Natural killer cell treated with Interleukin-12 subunit alpha and Interleukin-12 subunit beta and Interleukin-15 and Interleukin-18, amount 100 ng/mL, for 72 hours (primary cell): ENCODE measurements around the gene CDK17. TPM values are rescaled to one million over a fixed set of nuclear protein-coding genes. Genes with fewer than 3 reads are reported as not detected.
"Not testable (repeated sequence)": the region's sequence is repeated elsewhere in the genome, so short reads cannot be mapped to it uniquely, and the experiment has no call there.

Source experiments
- ATAC-seq, 2 donors: fragments of 150-1000 bp; cut with Tn5 transposase in 1 of 2; sonication (Bioruptor Pico), chemical (Tn5 transposase) in 1 of 2; 2 replicates each; pipeline ENCODE4 v1.10.0; 2021
- DNase-seq: peaks from one replicate; pipeline ENCODE4 v3.0.0; 2022; ENCODE audit warnings: low spot score
- H3K27ac Mint-ChIP-seq, 2 donors: 1 replicate in 1 of 2; 2 replicates in 1 of 2; pipeline ENCODE4 v1.8.0; 2022; ENCODE audit warnings: mixed read lengths in 2 of 2, mild to moderate bottlenecking in 1 of 2, moderate library complexity in 1 of 2
- H3K27me3 Mint-ChIP-seq, 2 donors: 1 replicate in 1 of 2; 2 replicates in 1 of 2; pipeline ENCODE4 v1.8.0; 2022; ENCODE audit warnings: mixed read lengths in 2 of 2
- H3K36me3 Mint-ChIP-seq: one replicate; pipeline ENCODE4 v1.8.0; 2022; ENCODE audit warnings: mixed read lengths
- H3K4me1 Mint-ChIP-seq, 2 donors: 1 replicate in 1 of 2; 2 replicates in 1 of 2; pipeline ENCODE4 v1.8.0; 2022; ENCODE audit warnings: low read depth in 2 of 2, mixed read lengths in 2 of 2, mild to moderate bottlenecking in 1 of 2
- H3K4me3 Mint-ChIP-seq: one replicate; pipeline ENCODE4 v1.8.0; 2022; ENCODE audit warnings: mixed read lengths
- H3K9me3 Mint-ChIP-seq: 2 replicates; pipeline ENCODE4 v1.8.0; 2022; ENCODE audit warnings: mixed read lengths
- total RNA-seq, 2 donors: library from RNA; stranded (reverse); gene quantifications; one replicate each; pipeline ENCODE4 v1.2.3, GENCODE V29; 2022

Gene CDK17
- total RNA-seq, 2 donors from 2014 or later: 66.9 to 82.1 TPM

- Mint-ChIP-seq H3K9me3 (no peaks in the 10 kb centered on the region), H3K27ac (peak overlapping the region; percentile 92 to 98), H3K27me3 (no peaks in the 10 kb centered on the region), H3K4me1 (peaks cover 33 to 51% of the 10 kb centered on the region in 2 donors), H3K4me3 (no peak overlapping the region), H3K36me3 (peaks cover 5% of the 10 kb centered on the region)
- DNase-seq (no peak), ATAC-seq (no peak)
These were observed 5.0 kb downstream of the CDK17 start for GRCh38 chr12:96395236-96395635.

- peaks cover 37 to 54% of the 10 kb centered on the region in 2 donors for H3K4me1 Mint-ChIP-seq
- not testable (repeated sequence) for DNase-seq, H3K36me3 Mint-ChIP-seq, H3K27me3 Mint-ChIP-seq, H3K27ac Mint-ChIP-seq, ATAC-seq, H3K4me3 Mint-ChIP-seq, H3K9me3 Mint-ChIP-seq
These were observed 7.0 kb downstream of the CDK17 start for GRCh38 chr12:96393229-96393628.

GRCh38 chr12:96392397-96392796 is 7.8 kb downstream of the CDK17 start:
- no peak for ATAC-seq
- no peaks in the 10 kb centered on the region for H3K27me3 Mint-ChIP-seq
- no peak overlapping the region for H3K4me3 Mint-ChIP-seq
- peaks cover 39 to 53% of the 10 kb centered on the region in 2 donors for H3K4me1 Mint-ChIP-seq
- no peak for DNase-seq
- H3K27ac Mint-ChIP-seq: peak overlapping the region in 1 of 2 donors; percentile 15
- H3K36me3 Mint-ChIP-seq: no peaks in the 10 kb centered on the region
- H3K9me3 Mint-ChIP-seq: no peaks in the 10 kb centered on the region

DNA sequence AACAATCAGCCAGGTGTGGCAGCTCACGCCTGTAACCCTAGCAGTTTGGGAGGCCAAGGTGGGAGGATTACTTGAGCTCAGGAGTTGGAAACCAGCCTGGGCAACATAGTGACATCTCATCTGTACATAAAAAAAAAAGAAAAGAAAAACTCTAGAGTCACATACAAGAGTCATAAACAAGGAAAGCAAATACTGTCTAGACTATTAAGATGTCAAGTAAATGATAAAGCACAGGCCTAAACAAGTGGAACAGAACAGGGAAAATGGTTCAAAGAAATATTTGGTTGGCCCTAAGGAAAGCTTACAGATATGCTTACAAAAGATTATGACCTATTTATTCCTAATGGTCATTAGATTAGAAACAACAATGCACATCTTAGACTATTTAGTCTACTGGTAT is 12.3 kb downstream of the CDK17 start:
- no peak for DNase-seq
- no peak overlapping the region for H3K4me3 Mint-ChIP-seq
- ATAC-seq: no peak
- H3K27ac Mint-ChIP-seq: peak overlapping the region in 1 of 2 donors; percentile 70
- no peaks in the 10 kb centered on the region for H3K27me3 Mint-ChIP-seq
- H3K4me1 Mint-ChIP-seq: peaks cover 52 to 53% of the 10 kb centered on the region in 2 donors
- H3K9me3 Mint-ChIP-seq: peaks cover 3% of the 10 kb centered on the region
- H3K36me3 Mint-ChIP-seq: peaks cover 4% of the 10 kb centered on the region

DNA sequence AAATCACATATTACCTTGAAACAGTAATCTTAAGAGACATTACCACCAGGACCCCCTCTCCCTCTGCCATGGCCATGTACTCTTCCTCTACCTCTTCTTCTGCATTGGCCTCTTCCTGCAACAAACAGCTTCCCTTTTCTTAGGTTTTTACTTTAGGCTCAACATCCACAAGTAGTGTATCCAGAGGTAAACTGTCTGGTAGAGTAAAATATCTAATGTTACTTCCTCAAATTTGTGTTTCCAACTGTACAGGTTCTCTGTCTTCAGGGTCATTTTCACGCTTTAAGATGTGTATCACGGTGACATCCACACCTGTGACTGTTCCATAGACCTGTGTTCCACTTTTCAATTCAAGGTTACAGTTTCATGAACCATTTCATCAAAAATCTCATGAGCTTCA is 13.4 kb downstream of the CDK17 start:
- H3K9me3 Mint-ChIP-seq: peaks cover 3% of the 10 kb centered on the region
- no peak for ATAC-seq
- peak overlapping the region; percentile 1 for H3K4me3 Mint-ChIP-seq
- peaks cover 4% of the 10 kb centered on the region for H3K36me3 Mint-ChIP-seq
- DNase-seq: no peak
- H3K4me1 Mint-ChIP-seq: peaks cover 53 to 54% of the 10 kb centered on the region in 2 donors
- peak overlapping the region; percentile 38 to 63 for H3K27ac Mint-ChIP-seq
- H3K27me3 Mint-ChIP-seq: no peaks in the 10 kb centered on the region

- Mint-ChIP-seq H3K27ac (peak overlapping the region; percentile 36 to 73), H3K4me3 (peak overlapping the region; percentile 39), H3K27me3 (no peaks in the 10 kb centered on the region), H3K4me1 (peaks cover 55 to 58% of the 10 kb centered on the region in 2 donors), H3K36me3 (peaks cover 8% of the 10 kb centered on the region), H3K9me3 (peaks cover 5% of the 10 kb centered on the region)
- DNase-seq (no peak), ATAC-seq (no peak)
These were observed 16.2 kb downstream of the CDK17 start for GRCh38 chr12:96383991-96384390.

DNA sequence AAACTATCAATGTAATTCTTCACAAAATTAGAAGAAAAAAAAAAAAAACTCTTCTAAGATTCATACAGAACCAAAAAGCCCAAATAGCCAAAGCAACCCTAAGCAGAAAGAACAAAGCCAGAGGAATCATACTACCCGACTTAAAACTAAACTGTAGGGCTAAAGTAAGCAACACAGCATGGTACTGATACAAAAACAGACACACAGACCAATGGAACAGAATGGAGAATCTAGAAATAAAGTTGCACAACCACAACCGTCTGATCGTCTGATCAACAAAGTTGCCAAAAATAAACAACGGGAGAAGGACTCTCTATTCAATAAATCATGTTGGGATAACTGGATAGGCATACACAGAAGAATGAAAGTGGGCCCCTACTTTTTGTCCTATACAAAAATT is 16.9 kb downstream of the CDK17 start:
- Mint-ChIP-seq H3K36me3 (peaks cover 8% of the 10 kb centered on the region), H3K9me3 (peaks cover 5% of the 10 kb centered on the region), H3K27ac (peak overlapping the region; percentile 36 to 73), H3K4me3 (peak overlapping the region; percentile 39), H3K4me1 (peaks cover 54 to 58% of the 10 kb centered on the region in 2 donors), H3K27me3 (no peaks in the 10 kb centered on the region)
- ATAC-seq (no peak), DNase-seq (no peak)

GRCh38 chr12:96379743-96380142 is 20.5 kb downstream of the CDK17 start:
- Mint-ChIP-seq H3K4me1 (peaks cover 67 to 76% of the 10 kb centered on the region in 2 donors), H3K27ac (peak overlapping the region in 1 of 2 donors; percentile 87)
- H3K4me3 Mint-ChIP-seq, DNase-seq, H3K36me3 Mint-ChIP-seq, H3K27me3 Mint-ChIP-seq, H3K9me3 Mint-ChIP-seq, ATAC-seq: not testable (repeated sequence)

- Mint-ChIP-seq H3K9me3 (peaks cover 6% of the 10 kb centered on the region), H3K27me3 (no peaks in the 10 kb centered on the region), H3K36me3 (peaks cover 4% of the 10 kb centered on the region), H3K4me1 (peaks cover 66 to 76% of the 10 kb centered on the region in 2 donors), H3K4me3 (peak overlapping the region; percentile 85), H3K27ac (peak overlapping the region; percentile 96 to 98)
- DNase-seq: no peak
- ATAC-seq: peak in 1 of 2 donors; percentile 7
These were observed 21.9 kb downstream of the CDK17 start for GRCh38 chr12:96378319-96378718.

- Mint-ChIP-seq H3K27ac (peak overlapping the region; percentile 96 to 98), H3K4me1 (peaks cover 64 to 74% of the 10 kb centered on the region in 2 donors), H3K36me3 (peaks cover 4% of the 10 kb centered on the region), H3K27me3 (no peaks in the 10 kb centered on the region), H3K9me3 (peaks cover 6% of the 10 kb centered on the region), H3K4me3 (peak overlapping the region; percentile 85)
- ATAC-seq (no peak), DNase-seq (no peak)
These were observed 23.4 kb downstream of the CDK17 start for GRCh38 chr12:96376865-96377264.

GRCh38 chr12:96375841-96376604 is 24.2 kb downstream of the CDK17 start:
- no peak for ATAC-seq
- no peak for DNase-seq
- peaks cover 6% of the 10 kb centered on the region for H3K9me3 Mint-ChIP-seq
- H3K27ac Mint-ChIP-seq: peak overlapping the region; percentile 96 to 98
- H3K27me3 Mint-ChIP-seq: no peaks in the 10 kb centered on the region
- peak overlapping the region; percentile 85 for H3K4me3 Mint-ChIP-seq
- peaks cover 67 to 78% of the 10 kb centered on the region in 2 donors for H3K4me1 Mint-ChIP-seq
- peaks cover 3% of the 10 kb centered on the region for H3K36me3 Mint-ChIP-seq

DNA sequence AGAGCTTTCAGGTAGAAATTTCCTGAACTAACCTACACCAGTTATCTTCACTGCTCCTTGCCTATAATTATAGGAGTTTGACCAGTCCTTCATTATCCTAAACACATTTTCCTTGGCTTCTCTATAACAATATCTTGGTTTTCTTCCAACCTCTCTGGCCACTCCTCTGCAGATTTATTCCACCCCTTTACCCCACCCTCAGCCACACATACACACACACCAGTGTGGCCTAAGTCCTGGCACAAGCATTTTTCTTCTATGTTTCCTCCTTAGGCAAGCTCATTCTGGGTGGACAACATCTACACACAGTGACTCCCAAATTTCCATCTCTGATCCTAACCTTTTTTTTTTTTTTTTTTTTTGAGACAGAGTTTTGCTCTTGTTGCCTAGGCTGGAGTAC is 25.1 kb downstream of the CDK17 start:
- Mint-ChIP-seq H3K9me3 (peaks cover 4% of the 10 kb centered on the region), H3K27me3 (no peaks in the 10 kb centered on the region), H3K27ac (peak overlapping the region; percentile 96 to 98), H3K36me3 (no peaks in the 10 kb centered on the region), H3K4me3 (peak overlapping the region; percentile 85), H3K4me1 (peaks cover 63 to 77% of the 10 kb centered on the region in 2 donors)
- no peak for DNase-seq
- no peak for ATAC-seq

GRCh38 chr12:96371790-96372699 is 28.2 kb downstream of the CDK17 start:
- Mint-ChIP-seq H3K27me3 (no peaks in the 10 kb centered on the region), H3K36me3 (peaks cover 4% of the 10 kb centered on the region), H3K4me1 (peaks cover 60 to 80% of the 10 kb centered on the region in 2 donors), H3K27ac (peak overlapping the region; percentile 57 to 86), H3K9me3 (peaks cover 4% of the 10 kb centered on the region), H3K4me3 (peak overlapping the region; percentile 51)
- ATAC-seq (no peak), DNase-seq (no peak)
